CD14-positive monocyte (primary cell): ENCODE measurements around the gene B4GALT6. TPM values are rescaled to one million over a fixed set of nuclear protein-coding genes. Genes with fewer than 3 reads are reported as not detected.

Experiments
- DNase-seq, 3 donors: peaks; one replicate each; pipeline ENCODE4 v3.0.0-alpha.2; 2011 to 2022
- H2AFZ ChIP-seq: 2 replicates; pipeline ENCODE4 v1.6.0; 2012; ENCODE audit warnings: mild to moderate bottlenecking, low read depth, low read length, inconsistent platforms; ENCODE audit not compliant: insufficient read depth, poor library complexity, severe bottlenecking
- H3K27ac ChIP-seq, 2 donors: 1 replicate in 1 of 2; 2 replicates in 1 of 2; pipeline ENCODE4 v1.5.1; 2012 to 2013; ENCODE audit warnings: low read length in 2 of 2, control low read depth in 1 of 2, inconsistent platforms in 1 of 2, low read depth in 1 of 2, mild to moderate bottlenecking in 1 of 2
- H3K27me3 ChIP-seq, 2 donors: one replicate each; pipeline versions ENCODE4 v1.6.0 to v1.6.1; 2011 to 2013; ENCODE audit warnings: low read length in 2 of 2; ENCODE audit not compliant: control insufficient read depth in 2 of 2, insufficient read depth in 2 of 2
- H3K36me3 ChIP-seq, 2 donors: replicated peaks in 1 of 2; 1 replicate in 1 of 2; 2 replicates in 1 of 2; pipeline versions ENCODE4 v1.5.1 to v1.6.1; 2012 to 2013; ENCODE audit warnings: low read length in 2 of 2, control low read depth in 1 of 2, inconsistent platforms in 1 of 2, mild to moderate bottlenecking in 1 of 2; ENCODE audit not compliant: insufficient read depth in 2 of 2, control insufficient read depth in 1 of 2
- H3K4me1 ChIP-seq, 2 donors: 1 replicate in 1 of 2; 2 replicates in 1 of 2; pipeline versions ENCODE4 v1.5.1 to v1.6.1; 2012 to 2013; ENCODE audit warnings: low read length in 2 of 2, control low read depth in 1 of 2, inconsistent platforms in 1 of 2, mild to moderate bottlenecking in 1 of 2, moderate library complexity in 1 of 2; ENCODE audit not compliant: insufficient read depth in 2 of 2, control insufficient read depth in 1 of 2
- H3K4me2 ChIP-seq: replicated peaks from 2 replicates; pipeline ENCODE3; 2012; ENCODE audit warnings: low read length, moderate library complexity, mild to moderate bottlenecking; ENCODE audit not compliant: poor library complexity, severe bottlenecking; ENCODE audit errors: extremely low read depth
- H3K4me3 ChIP-seq, 3 experiments: fragments of 200-600 bp in 1 of 3; sonication (generic) in 1 of 3; replicated peaks in 1 of 3; 1 replicate in 2 of 3; 2 replicates in 1 of 3; pipeline ENCODE4 v1.5.1; 2011 to 2013; ENCODE audit warnings: low read length in 3 of 3, mild to moderate bottlenecking in 3 of 3, control low read depth in 2 of 3, low read depth in 2 of 3, inconsistent platforms in 1 of 3, moderate library complexity in 1 of 3
- H3K79me2 ChIP-seq: 2 replicates; pipeline ENCODE4 v1.6.0; 2012; ENCODE audit warnings: mild to moderate bottlenecking, control low read depth, inconsistent platforms, low read length, moderate library complexity; ENCODE audit not compliant: insufficient read depth
- H3K9ac ChIP-seq: 2 replicates; pipeline ENCODE4 v1.6.0; 2017; ENCODE audit warnings: low read length, mild to moderate bottlenecking; ENCODE audit not compliant: insufficient read depth, poor library complexity, severe bottlenecking
- H3K9me3 ChIP-seq, 2 donors: replicated peaks in 1 of 2; 1 replicate in 1 of 2; 2 replicates in 1 of 2; pipeline versions ENCODE4 v1.5.1 to v1.6.1; 2012 to 2013; ENCODE audit warnings: low read length in 2 of 2, control low read depth in 1 of 2; ENCODE audit not compliant: control insufficient read depth in 1 of 2, insufficient read depth in 1 of 2
- H4K20me1 ChIP-seq: 2 replicates; pipeline ENCODE4 v1.6.0; 2012; ENCODE audit warnings: mild to moderate bottlenecking, low read length, control low read depth, moderate library complexity; ENCODE audit not compliant: insufficient read depth
- H3K27ac Mint-ChIP-seq, 7 donors: one replicate each; pipeline ENCODE4 v1.8.0; 2020; ENCODE audit warnings: mild to moderate bottlenecking in 7 of 7, mixed read lengths in 7 of 7, moderate library complexity in 6 of 7, inconsistent platforms in 2 of 7
- H3K27me3 Mint-ChIP-seq, 3 donors: one replicate each; pipeline ENCODE4 v1.8.0; 2021 to 2022; ENCODE audit warnings: low read depth in 3 of 3, mild to moderate bottlenecking in 3 of 3, mixed read lengths in 3 of 3, moderate library complexity in 3 of 3, inconsistent platforms in 1 of 3
- H3K36me3 Mint-ChIP-seq, 2 donors: one replicate each; pipeline ENCODE4 v1.8.0; 2020; ENCODE audit warnings: mixed read lengths in 2 of 2, inconsistent platforms in 1 of 2, mild to moderate bottlenecking in 1 of 2
- H3K4me1 Mint-ChIP-seq: one replicate; pipeline ENCODE4 v1.8.0; 2020; ENCODE audit warnings: mild to moderate bottlenecking, mixed read lengths
- H3K4me3 Mint-ChIP-seq, 2 donors: one replicate each; pipeline ENCODE4 v1.8.0; 2020; ENCODE audit warnings: mild to moderate bottlenecking in 2 of 2, mixed read lengths in 2 of 2, moderate library complexity in 1 of 2
- H3K9me3 Mint-ChIP-seq, 7 donors: one replicate each; pipeline ENCODE4 v1.8.0; 2020 to 2022; ENCODE audit warnings: mixed read lengths in 7 of 7, mild to moderate bottlenecking in 6 of 7, moderate library complexity in 6 of 7, inconsistent platforms in 2 of 7
- WGBS: methylation state at CpG from one replicate; pipeline ENCODE4 v1.1.5; 2013; ENCODE audit warnings: missing lambda C conversion rate; ENCODE audit not compliant: insufficient coverage; 5-methylcytosine and 5-hydroxymethylcytosine counted together
- intact Hi-C, 2 donors: fragments of 100-400 bp; cut with micrococcal nuclease; formaldehyde crosslinking; loops; one replicate each; pipeline versions ENCODE4 v1.15.0 to v1.15.1; 2023
- polyA plus RNA-seq, 3 donors: library from polyadenylated mRNA; depleted of rRNA in 1 of 3; unstranded in 2 of 3; stranded (reverse) in 1 of 3; fragments of 300-500 nt in 2 of 3; fragments of >200 nt in 1 of 3; fragmentation: Illumina TruSeq in 2 of 3; gene quantifications; 1 replicate in 2 of 3; 2 replicates in 1 of 3; pipeline ENCODE4 v1.2.3, GENCODE V29; 2012 to 2021
- TF ChIP-seq, protein P1 (sequence below): fragments of 200-600 bp; IDR thresholded peaks from one replicate; pipeline ENCODE4 v1.8.0; 2022; ENCODE audit warnings: antibody characterized with exemption, mild to moderate bottlenecking

Gene B4GALT6
- polyA plus RNA-seq, 3 donors, result 0.09 to 0.68 (median 0.12) TPM

DNA sequence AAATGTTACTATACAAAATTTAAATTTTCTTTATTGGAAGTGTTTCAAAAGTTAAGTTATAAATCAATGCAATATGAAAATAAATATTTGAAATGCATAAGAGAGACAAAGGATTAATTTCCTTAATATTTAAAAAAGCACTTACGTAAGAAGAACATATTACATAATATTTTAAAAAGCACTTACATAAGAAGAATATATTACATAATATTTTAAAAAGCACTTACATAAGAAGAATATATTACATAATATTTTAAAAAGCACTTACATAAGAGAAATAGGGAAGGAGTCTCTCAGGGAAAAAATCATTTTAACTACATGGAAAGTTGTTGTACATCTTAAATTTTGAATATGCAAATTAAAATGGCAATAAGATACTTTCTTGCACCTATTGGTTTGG, 17.4 kb upstream of the B4GALT6 start:
- H4K20me1 ChIP-seq, result no peaks in the 10 kb centered on the region
- H3K4me3 Mint-ChIP-seq, result no peak overlapping the region
- peaks cover 5 to 9% (median 6%) of the 10 kb centered on the region in 7 donors for H3K9me3 Mint-ChIP-seq
- H3K79me2 ChIP-seq, result no peaks in the 10 kb centered on the region
- peaks cover 0 to 2% (median 2%) of the 10 kb centered on the region in 3 donors for H3K27me3 Mint-ChIP-seq
- H3K9me3 ChIP-seq, result peaks cover 0 to 3% of the 10 kb centered on the region in 2 donors
- no peaks in the 10 kb centered on the region for H3K27me3 ChIP-seq
- peak overlapping the region in 2 of 7 donors; percentile 41 to 49 for H3K27ac Mint-ChIP-seq
- peak overlapping the region in 1 of 2 donors; percentile 22 for H3K27ac ChIP-seq
- no peak overlapping the region for H3K9ac ChIP-seq
- H3K4me2 ChIP-seq, result no peak overlapping the region
- H3K4me1 ChIP-seq, result peaks cover 7 to 17% of the 10 kb centered on the region in 2 donors
- H2AFZ ChIP-seq, result no peak overlapping the region
- TF ChIP-seq, protein P1, sequence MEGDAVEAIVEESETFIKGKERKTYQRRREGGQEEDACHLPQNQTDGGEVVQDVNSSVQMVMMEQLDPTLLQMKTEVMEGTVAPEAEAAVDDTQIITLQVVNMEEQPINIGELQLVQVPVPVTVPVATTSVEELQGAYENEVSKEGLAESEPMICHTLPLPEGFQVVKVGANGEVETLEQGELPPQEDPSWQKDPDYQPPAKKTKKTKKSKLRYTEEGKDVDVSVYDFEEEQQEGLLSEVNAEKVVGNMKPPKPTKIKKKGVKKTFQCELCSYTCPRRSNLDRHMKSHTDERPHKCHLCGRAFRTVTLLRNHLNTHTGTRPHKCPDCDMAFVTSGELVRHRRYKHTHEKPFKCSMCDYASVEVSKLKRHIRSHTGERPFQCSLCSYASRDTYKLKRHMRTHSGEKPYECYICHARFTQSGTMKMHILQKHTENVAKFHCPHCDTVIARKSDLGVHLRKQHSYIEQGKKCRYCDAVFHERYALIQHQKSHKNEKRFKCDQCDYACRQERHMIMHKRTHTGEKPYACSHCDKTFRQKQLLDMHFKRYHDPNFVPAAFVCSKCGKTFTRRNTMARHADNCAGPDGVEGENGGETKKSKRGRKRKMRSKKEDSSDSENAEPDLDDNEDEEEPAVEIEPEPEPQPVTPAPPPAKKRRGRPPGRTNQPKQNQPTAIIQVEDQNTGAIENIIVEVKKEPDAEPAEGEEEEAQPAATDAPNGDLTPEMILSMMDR, result no peak
- peak in 2 of 3 donors; percentile 17 to 25 for DNase-seq
- peaks cover 15% of the 10 kb centered on the region for H3K4me1 Mint-ChIP-seq
- H3K36me3 Mint-ChIP-seq, result no peaks in the 10 kb centered on the region
- H3K36me3 ChIP-seq, result no peaks in the 10 kb centered on the region
- intact Hi-C loops, result no loop called here
- no peak overlapping the region for H3K4me3 ChIP-seq
- no CpG with 5 or more reads among the region's 1 CpG for WGBS

DNA sequence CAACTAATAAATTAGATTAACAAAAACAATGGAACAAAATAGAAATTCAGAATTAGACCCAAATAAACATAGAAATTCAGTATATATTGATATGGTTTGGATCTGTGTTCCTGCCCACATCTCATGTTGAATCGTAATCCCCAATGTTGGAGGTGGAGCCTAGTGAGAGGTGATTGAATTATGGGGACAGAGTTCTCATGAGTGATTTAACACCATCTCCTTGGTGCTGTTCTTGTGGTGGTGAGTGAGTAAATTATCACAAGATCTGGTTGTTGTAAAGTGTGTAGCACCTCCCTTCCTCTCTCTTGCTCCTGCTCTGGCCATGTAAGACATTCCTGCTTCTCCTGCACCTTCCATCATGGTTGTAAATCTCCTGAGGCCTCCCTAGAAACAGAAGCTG, 16.6 kb upstream of the B4GALT6 start:
- Mint-ChIP-seq H3K4me1 (peaks cover 15% of the 10 kb centered on the region), H3K4me3 (no peak overlapping the region), H3K27ac (peak overlapping the region in 4 of 7 donors; percentile 9 to 74 (median 57)), H3K9me3 (peaks cover 5 to 9% (median 6%) of the 10 kb centered on the region in 7 donors), H3K36me3 (no peaks in the 10 kb centered on the region), H3K27me3 (peaks cover 0 to 2% (median 2%) of the 10 kb centered on the region in 3 donors)
- Histone ChIP-seq H3K4me3 (no peak overlapping the region), H3K4me2 (no peak overlapping the region), H3K9ac (no peak overlapping the region), H2AFZ (peak overlapping the region; percentile 31), H3K27ac (peak overlapping the region in 1 of 2 donors; percentile 27), H3K36me3 (no peaks in the 10 kb centered on the region), H4K20me1 (no peaks in the 10 kb centered on the region), H3K9me3 (peaks cover 0 to 3% of the 10 kb centered on the region in 2 donors), H3K4me1 (peaks cover 7 to 17% of the 10 kb centered on the region in 2 donors), H3K27me3 (no peaks in the 10 kb centered on the region), H3K79me2 (no peaks in the 10 kb centered on the region)
- intact Hi-C loops, result no loop called here
- WGBS, result no CpG with 5 or more reads among the region's 1 CpG
- DNase-seq, result no peak
- TF ChIP-seq, protein P1, result no peak
